ENCODE measurements around the gene NFX1. TPM values are rescaled to one million over a fixed set of nuclear protein-coding genes. Genes with fewer than 3 reads are reported as not detected.

NFX1 gene
- total and polyA plus RNA-seq, 9 of the 15 experiments (the other 6 are each of a cell fraction or from before 2014, with no cell fraction given) = 8.8 to 38.9 (median 26.8) TPM

DNA sequence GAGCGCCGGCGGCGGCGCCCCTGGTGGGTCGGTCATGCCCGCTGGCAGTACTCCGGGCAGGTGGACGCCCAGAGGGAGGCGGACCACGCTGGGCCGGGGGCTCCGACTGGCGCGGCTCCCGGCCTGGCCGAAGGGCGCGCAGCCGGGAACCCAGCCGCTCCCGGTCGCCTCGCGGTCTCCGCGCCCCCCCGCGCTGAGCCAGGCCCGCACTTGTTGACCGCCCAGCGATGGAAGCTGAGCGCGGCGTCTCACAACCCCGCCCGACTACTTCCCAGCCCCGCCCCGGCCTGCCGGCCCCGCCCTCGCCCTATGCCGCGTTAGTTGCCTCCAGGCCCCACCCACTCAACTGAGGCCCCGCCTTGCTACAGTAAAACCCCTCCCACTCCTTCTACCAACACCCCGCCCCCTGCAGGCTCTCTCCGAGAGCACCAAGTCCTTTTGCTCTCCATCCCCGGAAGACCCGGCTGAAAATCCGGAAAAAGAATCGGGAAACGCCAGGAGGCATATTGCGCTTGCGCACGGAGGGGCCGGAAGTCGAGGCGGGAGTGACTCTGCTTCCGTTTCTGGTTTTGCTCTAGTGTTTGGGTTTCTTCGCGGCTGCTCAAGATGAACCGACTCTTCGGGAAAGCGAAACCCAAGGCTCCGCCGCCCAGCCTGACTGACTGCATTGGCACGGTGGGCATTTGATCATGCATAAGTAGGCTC is 25.7 kb upstream of the NFX1 start, which contains the start of the genes BAG1 and CHMP5 (continued):
- no peak; the same call in 1 of the 2 replicates for TF ChIP-seq EGR1 (conservative IDR thresholded peaks at IDR 0.05)
- no peak for TF ChIP-seq GATAD2B (IDR thresholded peaks at IDR 0.05; ENCODE audit: borderline replicate concordance)
- TF ChIP-seq DNMT1 (IDR thresholded peaks at IDR 0.05) = no peak
- no peak for TF ChIP-seq ZSCAN32 (CRISPR knock-in tag; IDR thresholded peaks at IDR 0.05)
- TF ChIP-seq ZNF639 (CRISPR knock-in tag; conservative IDR thresholded peaks at IDR 0.05 in 1 of 2, IDR thresholded peaks at IDR 0.05 in 1 of 2) = 0 out of 4 replicates have a peak, but pooled peaks of 1 of the 2 experiments have one; percentile 10
- TF ChIP-seq PHF8 (IDR thresholded peaks at IDR 0.05; ENCODE audit: borderline replicate concordance, low read length) = peak; percentile 74; the same call in 1 of the 2 replicates
- no peak for TF ChIP-seq CC2D1A (IDR thresholded peaks at IDR 0.05)
- TF ChIP-seq, protein P1, sequence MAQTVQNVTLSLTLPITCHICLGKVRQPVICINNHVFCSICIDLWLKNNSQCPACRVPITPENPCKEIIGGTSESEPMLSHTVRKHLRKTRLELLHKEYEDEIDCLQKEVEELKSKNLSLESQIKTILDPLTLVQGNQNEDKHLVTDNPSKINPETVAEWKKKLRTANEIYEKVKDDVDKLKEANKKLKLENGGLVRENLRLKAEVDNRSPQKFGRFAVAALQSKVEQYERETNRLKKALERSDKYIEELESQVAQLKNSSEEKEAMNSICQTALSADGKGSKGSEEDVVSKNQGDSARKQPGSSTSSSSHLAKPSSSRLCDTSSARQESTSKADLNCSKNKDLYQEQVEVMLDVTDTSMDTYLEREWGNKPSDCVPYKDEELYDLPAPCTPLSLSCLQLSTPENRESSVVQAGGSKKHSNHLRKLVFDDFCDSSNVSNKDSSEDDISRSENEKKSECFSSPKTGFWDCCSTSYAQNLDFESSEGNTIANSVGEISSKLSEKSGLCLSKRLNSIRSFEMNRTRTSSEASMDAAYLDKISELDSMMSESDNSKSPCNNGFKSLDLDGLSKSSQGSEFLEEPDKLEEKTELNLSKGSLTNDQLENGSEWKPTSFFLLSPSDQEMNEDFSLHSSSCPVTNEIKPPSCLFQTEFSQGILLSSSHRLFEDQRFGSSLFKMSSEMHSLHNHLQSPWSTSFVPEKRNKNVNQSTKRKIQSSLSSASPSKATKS (CRISPR knock-in tag; IDR thresholded peaks at IDR 0.05) = no peak
- TF ChIP-seq XRCC3 (IDR thresholded peaks at IDR 0.05) = no peak
- TF ChIP-seq FOXP4 (CRISPR knock-in tag; IDR thresholded peaks at IDR 0.05; ENCODE audit: borderline replicate concordance) = no peak
- TF ChIP-seq FOXK2 (conservative IDR thresholded peaks at IDR 0.05 in 1 of 2, IDR thresholded peaks at IDR 0.05 in 1 of 2; ENCODE audit: low read depth in 2 of 2) = peak in 1 of 2 experiments; percentile 59; a peak in 3 of 4 replicates
- TF ChIP-seq ARID1B (IDR thresholded peaks at IDR 0.05) = no peak
- TF ChIP-seq IFI16 (CRISPR knock-in tag; IDR thresholded peaks at IDR 0.05) = no peak
- TF ChIP-seq YY1 (IDR thresholded peaks at IDR 0.05; ENCODE audit: borderline replicate concordance in 1 of 3, control insufficient read depth in 1 of 3, extremely low read depth in 1 of 3, insufficient read depth in 3 of 3, insufficient read length in 1 of 3, insufficient replicate concordance in 2 of 3, low read depth in 1 of 3, low read length in 2 of 3) = peak in 2 of 3 experiments; percentile 7 to 59
- peak; percentile 54 for TF ChIP-seq TBP (optimal IDR thresholded peaks at IDR 0.05; ENCODE audit: low read depth, low read length)
- TF ChIP-seq ZNF217 (CRISPR knock-in tag; IDR thresholded peaks at IDR 0.05) = no peak
- TF ChIP-seq ZNF316 (IDR thresholded peaks at IDR 0.05) = no peak
- TF ChIP-seq GABPA (tag; conservative IDR thresholded peaks at IDR 0.05; ENCODE audit: low read depth) = peak; percentile 94
- no peak for TF ChIP-seq SMARCA4 (IDR thresholded peaks at IDR 0.05)
- no peak for TF ChIP-seq BDP1 (IDR thresholded peaks at IDR 0.05; ENCODE audit: insufficient read depth, insufficient read length)
- TF ChIP-seq BMI1 (IDR thresholded peaks at IDR 0.05; ENCODE audit: low read length) = no peak
- no peak for TF ChIP-seq SRSF9 (IDR thresholded peaks at IDR 0.05; ENCODE audit: borderline replicate concordance, low read depth, low read length)
- peak; percentile 90 for TF ChIP-seq ELF1 (tag; IDR thresholded peaks at IDR 0.05)

Data from K562 (cell line).